ENCODE results near the gene PDPN.

- no peak for TF ChIP-seq CTCF (conservative IDR thresholded peaks at IDR 0.05 in 1 of 2, IDR thresholded peaks at IDR 0.05 in 1 of 2; ENCODE audit: low read depth in 1 of 2, low read length in 2 of 2)
- TF ChIP-seq EZH2 (IDR thresholded peaks at IDR 0.05; ENCODE audit: low read length, missing control alignments), result no peak
Observed at GRCh38 chr1:13577846-13578245, 5.8 kb upstream of the PDPN start.

Data from fibroblast of lung (primary cell).